ENCODE data around the gene ENTPD8.

DNA sequence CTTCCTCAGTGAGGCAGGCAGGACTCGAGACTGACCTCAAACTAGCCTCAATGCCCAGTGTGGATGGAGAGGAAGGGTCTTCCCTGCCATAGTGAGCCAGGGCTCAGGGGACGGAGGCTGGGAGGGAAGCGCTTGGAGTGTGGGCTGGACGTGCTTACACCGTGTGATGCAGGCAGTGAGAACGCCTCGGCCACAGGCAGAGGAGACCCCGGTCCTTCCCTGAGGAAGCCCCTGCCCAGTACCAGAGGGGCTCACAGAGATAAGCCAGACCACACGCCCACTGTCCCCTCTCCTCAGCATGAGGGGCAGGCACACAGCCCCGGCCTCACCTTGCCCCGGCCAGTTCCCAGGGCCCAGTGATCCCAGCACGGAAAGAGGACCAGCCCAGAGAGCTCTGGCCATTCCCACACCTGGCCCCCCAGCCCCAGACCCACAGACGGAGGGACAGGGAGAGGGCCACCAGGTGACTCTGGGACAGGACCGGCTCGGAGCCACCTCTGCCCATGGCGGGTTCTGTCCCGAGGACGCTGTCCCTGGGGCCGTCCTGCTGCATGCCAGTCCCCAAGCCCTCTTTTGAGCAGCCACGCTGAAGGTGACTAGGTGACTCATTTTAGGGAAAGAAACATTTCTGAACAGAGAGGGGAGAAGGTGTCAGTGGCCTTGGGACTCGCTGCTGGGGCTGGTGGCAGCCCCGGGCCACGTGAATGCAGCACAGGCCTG lies 24.0 kb upstream of the ENTPD8 start:
- TF ChIP-seq, protein P1, sequence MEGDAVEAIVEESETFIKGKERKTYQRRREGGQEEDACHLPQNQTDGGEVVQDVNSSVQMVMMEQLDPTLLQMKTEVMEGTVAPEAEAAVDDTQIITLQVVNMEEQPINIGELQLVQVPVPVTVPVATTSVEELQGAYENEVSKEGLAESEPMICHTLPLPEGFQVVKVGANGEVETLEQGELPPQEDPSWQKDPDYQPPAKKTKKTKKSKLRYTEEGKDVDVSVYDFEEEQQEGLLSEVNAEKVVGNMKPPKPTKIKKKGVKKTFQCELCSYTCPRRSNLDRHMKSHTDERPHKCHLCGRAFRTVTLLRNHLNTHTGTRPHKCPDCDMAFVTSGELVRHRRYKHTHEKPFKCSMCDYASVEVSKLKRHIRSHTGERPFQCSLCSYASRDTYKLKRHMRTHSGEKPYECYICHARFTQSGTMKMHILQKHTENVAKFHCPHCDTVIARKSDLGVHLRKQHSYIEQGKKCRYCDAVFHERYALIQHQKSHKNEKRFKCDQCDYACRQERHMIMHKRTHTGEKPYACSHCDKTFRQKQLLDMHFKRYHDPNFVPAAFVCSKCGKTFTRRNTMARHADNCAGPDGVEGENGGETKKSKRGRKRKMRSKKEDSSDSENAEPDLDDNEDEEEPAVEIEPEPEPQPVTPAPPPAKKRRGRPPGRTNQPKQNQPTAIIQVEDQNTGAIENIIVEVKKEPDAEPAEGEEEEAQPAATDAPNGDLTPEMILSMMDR (conservative IDR thresholded peaks at IDR 0.05; ENCODE audit: low read length) = no peak
- TF ChIP-seq EZH2phosphoT487 (IDR thresholded peaks at IDR 0.05; ENCODE audit: borderline replicate concordance, low read depth, low read length) = no peak
